GM12864 (cell line): ENCODE measurements around the gene PIGK.
"Not testable (repeated sequence)": the region's sequence is repeated elsewhere in the genome, so short reads cannot be mapped to it uniquely, and the experiment has no call there.

Source experiments
- DNase-seq: peaks from one replicate; pipeline ENCODE4 v3.0.0-alpha.2; 2011; ENCODE audit warnings: low read depth
- H3K4me3 ChIP-seq: 2 replicates; pipeline ENCODE4 v1.5.1; 2011; ENCODE audit warnings: mild to moderate bottlenecking, low read depth, low read length, control low read depth
- TF ChIP-seq, protein P1 (sequence below): IDR thresholded peaks from 2 replicates; pipeline ENCODE4 v1.5.1; 2011; ENCODE audit warnings: low read depth, mild to moderate bottlenecking, moderate library complexity, low read length, control low read depth, inconsistent platforms; ENCODE audit errors: missing control alignments

PIGK gene

DNA sequence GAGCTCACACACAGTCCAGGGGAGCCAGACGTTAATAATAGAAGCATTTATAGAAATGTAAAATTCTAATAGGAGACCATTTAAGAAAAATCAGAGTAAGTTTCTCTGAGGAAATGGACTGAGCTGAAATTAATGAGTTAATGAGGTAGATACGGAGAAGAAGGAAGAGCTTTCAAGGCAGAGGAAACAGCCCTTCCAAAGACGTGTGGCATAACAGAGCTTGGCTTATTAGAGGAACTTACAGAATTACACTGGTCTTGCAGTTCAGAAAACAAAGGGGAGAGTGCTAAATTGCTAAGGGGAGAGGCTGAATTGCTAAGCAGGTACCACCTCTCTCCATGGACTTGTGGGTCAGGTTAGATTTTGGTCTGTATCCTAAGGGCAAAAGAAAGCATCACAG lies 8.2 kb upstream of the PIGK start:
- TF ChIP-seq, protein P1, sequence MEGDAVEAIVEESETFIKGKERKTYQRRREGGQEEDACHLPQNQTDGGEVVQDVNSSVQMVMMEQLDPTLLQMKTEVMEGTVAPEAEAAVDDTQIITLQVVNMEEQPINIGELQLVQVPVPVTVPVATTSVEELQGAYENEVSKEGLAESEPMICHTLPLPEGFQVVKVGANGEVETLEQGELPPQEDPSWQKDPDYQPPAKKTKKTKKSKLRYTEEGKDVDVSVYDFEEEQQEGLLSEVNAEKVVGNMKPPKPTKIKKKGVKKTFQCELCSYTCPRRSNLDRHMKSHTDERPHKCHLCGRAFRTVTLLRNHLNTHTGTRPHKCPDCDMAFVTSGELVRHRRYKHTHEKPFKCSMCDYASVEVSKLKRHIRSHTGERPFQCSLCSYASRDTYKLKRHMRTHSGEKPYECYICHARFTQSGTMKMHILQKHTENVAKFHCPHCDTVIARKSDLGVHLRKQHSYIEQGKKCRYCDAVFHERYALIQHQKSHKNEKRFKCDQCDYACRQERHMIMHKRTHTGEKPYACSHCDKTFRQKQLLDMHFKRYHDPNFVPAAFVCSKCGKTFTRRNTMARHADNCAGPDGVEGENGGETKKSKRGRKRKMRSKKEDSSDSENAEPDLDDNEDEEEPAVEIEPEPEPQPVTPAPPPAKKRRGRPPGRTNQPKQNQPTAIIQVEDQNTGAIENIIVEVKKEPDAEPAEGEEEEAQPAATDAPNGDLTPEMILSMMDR = no peak
- no peak for DNase-seq
- H3K4me3 ChIP-seq = no peak overlapping the region

- no peak for DNase-seq
Observed at GRCh38 chr1:77222496-77222895, 3.3 kb upstream of the PIGK start.

DNA sequence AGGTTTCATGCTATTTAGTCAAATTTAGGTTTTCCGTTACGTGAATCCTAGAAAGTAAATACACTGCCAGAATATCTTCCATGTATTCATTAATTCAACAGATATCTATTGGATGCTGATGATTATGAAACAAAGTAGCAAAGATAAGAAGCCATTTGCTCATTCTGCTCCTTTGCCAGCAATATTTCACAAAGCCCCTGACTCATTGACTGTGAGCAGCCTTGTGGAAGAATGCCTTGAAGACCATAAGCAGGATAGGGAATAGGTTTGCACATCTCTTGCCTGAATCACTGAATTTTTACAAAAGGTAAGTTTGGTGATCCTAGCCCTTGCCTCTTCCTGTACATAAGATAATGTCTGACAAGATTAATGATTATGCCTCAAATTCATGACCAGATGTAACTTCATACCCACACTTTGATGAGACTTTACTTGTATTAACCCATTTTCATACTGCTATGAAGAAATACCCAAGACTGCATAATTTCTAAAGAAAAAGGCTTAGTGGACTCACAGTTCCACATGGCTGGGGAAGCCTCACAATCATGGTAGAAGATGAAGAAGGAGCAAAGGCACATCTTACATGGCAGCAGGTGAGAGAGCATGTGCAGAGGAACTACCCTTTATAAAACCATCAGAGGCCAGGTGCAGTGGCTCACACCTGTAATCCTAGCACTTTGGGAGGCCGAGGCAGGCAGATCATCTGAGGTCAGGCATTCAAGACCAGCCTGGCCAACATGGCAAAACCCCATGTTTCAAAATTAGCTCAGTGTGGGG lies 1.6 kb upstream of the PIGK start:
- TF ChIP-seq, protein P1 = no peak
- no peak overlapping the region for H3K4me3 ChIP-seq
- DNase-seq = no peak

More at GRCh38 chr1:77222496-77222895, 3.3 kb upstream of the PIGK start:
- no peak overlapping the region for H3K4me3 ChIP-seq
- TF ChIP-seq, protein P1 = no peak

DNA sequence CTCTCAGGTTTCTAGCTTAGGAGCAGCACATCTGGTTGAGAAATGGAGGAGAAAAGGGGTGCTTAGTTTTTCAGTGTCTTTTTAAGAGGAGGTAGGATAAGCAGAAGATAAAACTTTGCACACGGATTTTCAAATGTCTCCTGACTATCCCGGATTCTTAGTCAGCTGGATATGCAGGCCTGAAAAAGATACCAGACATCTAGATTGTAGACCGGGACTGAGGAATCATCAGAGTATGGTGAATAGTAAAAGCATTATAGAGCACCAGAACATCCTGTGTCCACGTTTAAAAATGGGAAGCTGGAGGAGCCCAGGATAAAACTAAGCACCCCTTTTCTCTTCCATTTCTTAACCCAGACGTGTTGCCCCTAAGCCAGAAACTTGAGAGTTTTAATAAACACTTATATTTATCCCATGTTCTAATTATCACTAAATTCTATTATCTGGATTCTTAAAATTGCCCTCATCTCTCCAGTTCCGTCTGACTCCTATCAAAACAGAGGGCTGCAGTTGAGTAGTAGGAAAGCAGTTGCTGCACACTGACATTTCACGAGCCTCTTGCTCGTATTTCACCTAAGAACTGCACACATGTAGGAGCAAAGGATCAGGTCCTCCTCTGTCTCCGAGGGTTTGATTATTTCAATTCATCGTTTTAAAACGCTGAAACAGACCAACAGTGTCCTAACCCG lies 609 bp downstream of the PIGK start:
- H3K4me3 ChIP-seq = peak overlapping the region; percentile 68
- TF ChIP-seq, protein P1 = no peak
- no peak for DNase-seq

- H3K4me3 ChIP-seq = not testable (repeated sequence)
Observed at GRCh38 chr1:77204043-77204442, 15.2 kb downstream of the PIGK start.

GRCh38 chr1:77202751-77203150 lies 16.5 kb downstream of the PIGK start:
- H3K4me3 ChIP-seq = no peak overlapping the region
- TF ChIP-seq, protein P1 = no peak
- no peak for DNase-seq

More at GRCh38 chr1:77204043-77204442, 15.2 kb downstream of the PIGK start:
- DNase-seq = not testable (repeated sequence)

DNA sequence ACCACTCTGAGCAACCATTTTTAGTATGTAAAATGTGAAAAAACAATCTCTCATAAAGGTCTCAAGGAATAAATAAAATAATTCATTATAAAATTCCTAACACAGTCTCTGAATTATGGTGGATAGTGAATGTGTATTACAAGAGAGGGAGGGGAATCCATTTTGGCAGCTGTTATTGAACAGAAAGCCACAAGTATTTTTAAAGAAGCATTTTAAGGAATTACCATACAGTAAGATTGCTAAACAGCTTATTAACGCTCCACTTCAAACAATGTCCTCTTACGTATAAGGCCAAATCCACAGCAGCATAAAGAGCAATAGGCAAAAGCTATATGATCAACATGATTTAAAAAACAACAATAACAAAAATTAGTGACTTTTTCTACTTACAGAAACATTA lies 18.4 kb downstream of the PIGK start:
- no peak overlapping the region for H3K4me3 ChIP-seq
- DNase-seq = no peak
- TF ChIP-seq, protein P1 = no peak
